Lower lobe of right lung (tissue), 2 donors: ENCODE data around the gene PKD2. TPM values are rescaled to one million over a fixed set of nuclear protein-coding genes. Genes with fewer than 3 reads are reported as not detected.

Source experiments
- ATAC-seq, 2 donors: fragments of 200-7000 bp; cut with Tn5 transposase; one replicate each; pipeline ENCODE4 v1.9.1; 2020 to 2022; ENCODE audit warnings: mild to moderate bottlenecking in 2 of 2, moderate library complexity in 2 of 2
- DNase-seq: peaks from one replicate; pipeline ENCODE4 v3.0.0-alpha.2; 2020
- H3K27ac ChIP-seq: fragments of 200-600 bp; one replicate; pipeline ENCODE4 v1.8.0; 2022
- H3K27me3 ChIP-seq: fragments of 200-600 bp; one replicate; pipeline ENCODE4 v1.8.0; 2022; ENCODE audit warnings: low read depth
- H3K36me3 ChIP-seq: fragments of 200-600 bp; one replicate; pipeline ENCODE4 v1.8.0; 2022; ENCODE audit warnings: mild to moderate bottlenecking
- H3K4me1 ChIP-seq: fragments of 200-600 bp; one replicate; pipeline ENCODE4 v1.8.0; 2022
- H3K4me3 ChIP-seq: fragments of 200-600 bp; one replicate; pipeline ENCODE4 v1.8.0; 2022; ENCODE audit warnings: mild to moderate bottlenecking
- H3K9me3 ChIP-seq: fragments of 200-600 bp; one replicate; pipeline ENCODE4 v1.8.0; 2022
- CTCF ChIP-seq: fragments of 200-600 bp; IDR thresholded peaks from one replicate; pipeline ENCODE4 v1.8.0; 2022; ENCODE audit warnings: antibody characterized with exemption, mild to moderate bottlenecking
- intact Hi-C: fragments of 100-400 bp; cut with DNase I; formaldehyde crosslinking; loops from one replicate; pipeline ENCODE4 v1.11.0; 2022
- total RNA-seq: library from RNA; stranded (reverse); fragmentation: NEBNext Ultra II Directional; extraction: Animal tissue kit (Norgen Biotek cat#: 25700); gene quantifications from one replicate; pipeline ENCODE4 v1.2.1, GENCODE V29; 2021
- donor health status: DM: no; HTN: yes; CAD: no; lungs with severe emphysema.

The PKD2 gene
- total RNA-seq, 1 donor from 2014 or later: 21.4 TPM

GRCh38 chr4:88097781-88098180 lies 90.3 kb downstream of the PKD2 start:
- intact Hi-C loops: no loop called here

GRCh38 chr4:88098993-88099752 lies 91.7 kb downstream of the PKD2 start:
- no peak for ATAC-seq
- H3K4me1 ChIP-seq: no peaks in the 10 kb centered on the region
- no peaks in the 10 kb centered on the region for H3K27me3 ChIP-seq
- H3K9me3 ChIP-seq: no peaks in the 10 kb centered on the region
- intact Hi-C loops: no loop called here
- no peak overlapping the region for H3K4me3 ChIP-seq
- H3K36me3 ChIP-seq: no peaks in the 10 kb centered on the region
- no peak for TF ChIP-seq CTCF
- DNase-seq: no peak
- no peak overlapping the region for H3K27ac ChIP-seq

More at GRCh38 chr4:88097781-88098180, 90.3 kb downstream of the PKD2 start:
- Histone ChIP-seq H3K4me3 (no peak overlapping the region), H3K27me3 (no peaks in the 10 kb centered on the region), H3K36me3 (no peaks in the 10 kb centered on the region), H3K4me1 (no peaks in the 10 kb centered on the region), H3K9me3 (no peaks in the 10 kb centered on the region), H3K27ac (no peak overlapping the region)
- ATAC-seq (no peak), DNase-seq (no peak)
- TF ChIP-seq CTCF: no peak

- TF ChIP-seq CTCF: no peak
- no peaks in the 10 kb centered on the region for H3K9me3 ChIP-seq
These were observed 93.7 kb downstream of the PKD2 start for GRCh38 chr4:88101165-88101564.

GRCh38 chr4:88102026-88102425 lies 94.6 kb downstream of the PKD2 start:
- Histone ChIP-seq H3K36me3 (no peaks in the 10 kb centered on the region), H3K27ac (no peak overlapping the region), H3K4me3 (no peak overlapping the region), H3K4me1 (no peaks in the 10 kb centered on the region), H3K9me3 (no peaks in the 10 kb centered on the region), H3K27me3 (no peaks in the 10 kb centered on the region)
- intact Hi-C loops: no loop called here
- ATAC-seq (no peak), DNase-seq (no peak)
- TF ChIP-seq CTCF: no peak

More at GRCh38 chr4:88101165-88101564, 93.7 kb downstream of the PKD2 start:
- intact Hi-C loops: no loop called here
- Histone ChIP-seq H3K36me3 (no peaks in the 10 kb centered on the region), H3K4me3 (no peak overlapping the region), H3K4me1 (no peaks in the 10 kb centered on the region), H3K27ac (no peak overlapping the region), H3K27me3 (no peaks in the 10 kb centered on the region)
- DNase-seq (no peak), ATAC-seq (peak; percentile 67 to 80)

- H3K36me3 ChIP-seq: no peaks in the 10 kb centered on the region
- no peak for DNase-seq
- no peak for ATAC-seq
- no peak overlapping the region for H3K4me3 ChIP-seq
- TF ChIP-seq CTCF: no peak
- intact Hi-C loops: no loop called here
- H3K27ac ChIP-seq: no peak overlapping the region
- no peaks in the 10 kb centered on the region for H3K27me3 ChIP-seq
- H3K9me3 ChIP-seq: no peaks in the 10 kb centered on the region
- H3K4me1 ChIP-seq: no peaks in the 10 kb centered on the region
These were observed 97.6 kb downstream of the PKD2 start for GRCh38 chr4:88104902-88105610.
